ENCODE data around the gene MTA2.

The MTA2 gene

GRCh38 chr11:62545437-62546243 is 56.0 kb downstream of the MTA2 start:
- no peak for DNase-seq

DNA sequence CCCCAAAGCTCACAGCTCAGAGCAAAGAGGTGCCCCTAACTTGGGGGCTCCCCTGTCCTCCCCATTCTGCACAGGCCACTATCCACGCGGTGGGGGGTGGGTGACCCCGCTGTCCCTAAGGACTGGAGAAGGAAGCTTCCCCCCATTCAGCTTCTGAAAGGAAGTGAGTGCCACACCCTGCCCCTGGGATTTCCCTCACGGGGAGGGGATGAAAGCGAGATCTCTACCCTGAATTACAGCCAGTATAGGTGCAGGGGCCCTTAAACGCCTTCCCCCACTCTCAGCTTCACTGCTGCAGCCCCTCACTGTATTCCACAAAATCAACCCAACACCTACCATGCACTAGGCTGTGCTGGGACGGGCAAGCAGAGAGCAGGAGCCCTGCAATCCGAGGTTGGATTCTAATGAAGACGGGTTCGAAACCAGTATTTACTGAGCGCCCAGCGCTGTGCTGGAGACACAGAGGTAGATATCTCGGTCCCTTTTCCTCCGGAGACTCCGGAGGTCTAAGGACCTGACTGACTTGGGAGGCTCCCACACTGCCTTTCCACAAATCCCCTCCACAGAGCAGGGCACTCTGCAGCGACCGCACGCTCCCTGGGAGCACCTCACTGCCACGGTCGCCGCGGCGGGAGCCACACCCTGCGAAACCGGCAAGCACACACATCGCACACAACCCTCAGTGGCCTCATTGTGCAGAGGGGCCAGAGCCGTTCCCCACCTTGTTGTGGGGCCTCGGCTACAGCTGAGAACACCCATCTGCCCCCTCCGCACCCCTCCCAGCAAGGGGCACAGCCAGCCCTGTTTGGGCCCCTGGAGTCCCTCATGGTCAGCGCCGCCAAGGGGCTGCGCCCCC is 56.9 kb downstream of the MTA2 start:
- no peak for DNase-seq

DNA sequence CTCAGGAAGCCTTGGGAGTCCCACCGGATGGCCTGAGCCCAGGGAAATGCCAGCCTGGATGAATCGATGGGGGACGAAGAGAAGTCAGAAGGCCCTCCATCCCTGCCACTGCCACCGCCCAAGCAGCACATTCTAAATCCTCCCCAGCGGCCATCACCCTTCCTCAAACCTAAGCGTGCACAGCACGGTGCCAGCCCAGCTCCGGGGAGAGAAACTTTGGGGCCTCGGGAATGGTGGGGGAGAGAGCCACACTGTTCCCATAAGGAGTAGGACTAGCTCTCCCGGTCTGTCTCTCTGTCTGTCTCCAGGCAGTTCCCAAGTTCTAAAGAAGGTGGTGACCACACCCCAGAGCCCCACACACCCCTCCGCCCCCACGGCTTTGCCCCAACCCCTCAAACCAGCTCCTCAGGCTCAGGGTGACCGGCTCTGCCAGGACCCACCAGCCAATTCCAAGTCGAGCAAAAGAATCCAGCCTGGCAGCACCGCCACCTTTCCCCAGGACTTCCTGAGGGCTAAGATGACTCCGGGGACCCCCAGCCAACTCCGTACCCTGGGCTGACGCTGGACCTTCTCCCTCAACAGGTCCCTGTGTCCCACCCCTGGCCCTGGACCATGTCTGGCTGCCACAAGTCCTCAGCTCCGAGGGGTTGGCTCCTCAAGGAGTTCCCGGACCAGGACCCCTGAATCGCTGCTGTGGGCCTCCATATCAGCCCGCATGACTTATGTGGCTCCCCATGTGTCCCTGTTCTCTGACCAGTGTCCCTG is 57.8 kb downstream of the MTA2 start:
- DNase-seq = no peak

Measured in NCI-H1436 (cell line).